ENCODE results near the gene AUTS2. TPM values are rescaled to one million over a fixed set of nuclear protein-coding genes. Genes with fewer than 3 reads are reported as not detected.

Gene AUTS2
- total and polyA plus RNA-seq, 2 donors (not counting 1 experiment from before 2014, with no cell fraction given), result 0.60 to 9.1 TPM

DNA sequence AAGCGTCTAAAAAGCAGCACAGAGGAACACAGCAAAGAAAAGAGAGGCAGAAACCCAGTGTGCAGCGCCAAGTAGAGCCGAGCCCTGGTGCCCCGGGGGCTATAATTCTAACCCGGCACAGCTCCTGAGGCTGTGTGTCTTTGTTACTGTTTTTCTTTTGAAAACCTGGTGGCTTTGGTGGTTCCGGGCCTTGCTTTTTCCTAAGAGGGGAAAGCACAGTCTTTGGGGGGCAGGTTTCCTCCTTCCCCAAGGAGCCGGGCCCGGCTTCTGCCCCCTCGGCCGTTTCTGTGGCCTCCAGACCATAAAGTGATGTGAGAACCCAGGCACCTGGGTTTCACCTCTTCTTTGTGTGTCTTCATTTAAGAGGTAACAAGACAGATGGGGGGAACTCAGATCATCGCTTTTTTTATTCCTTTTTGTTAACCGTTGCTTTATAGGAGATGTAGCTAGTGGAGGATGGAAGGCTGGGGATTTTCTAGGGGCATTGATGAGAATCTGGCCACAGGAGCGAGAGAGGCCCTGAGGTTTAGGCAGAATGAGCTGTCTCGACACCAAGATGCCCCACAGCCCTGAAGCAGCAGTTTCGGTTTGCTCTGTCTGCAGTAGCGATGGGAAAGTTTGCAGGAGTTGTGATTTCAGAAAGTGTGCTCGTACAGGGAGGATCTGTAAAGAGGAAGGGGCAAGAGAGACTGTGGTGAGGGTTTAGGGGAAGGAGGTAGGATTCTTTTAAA, 1165.9 kb downstream of the AUTS2 start:
- no peak for TF ChIP-seq EZH2 (IDR thresholded peaks at IDR 0.05; ENCODE audit: low read length, missing control alignments)
- TF ChIP-seq, protein P1, sequence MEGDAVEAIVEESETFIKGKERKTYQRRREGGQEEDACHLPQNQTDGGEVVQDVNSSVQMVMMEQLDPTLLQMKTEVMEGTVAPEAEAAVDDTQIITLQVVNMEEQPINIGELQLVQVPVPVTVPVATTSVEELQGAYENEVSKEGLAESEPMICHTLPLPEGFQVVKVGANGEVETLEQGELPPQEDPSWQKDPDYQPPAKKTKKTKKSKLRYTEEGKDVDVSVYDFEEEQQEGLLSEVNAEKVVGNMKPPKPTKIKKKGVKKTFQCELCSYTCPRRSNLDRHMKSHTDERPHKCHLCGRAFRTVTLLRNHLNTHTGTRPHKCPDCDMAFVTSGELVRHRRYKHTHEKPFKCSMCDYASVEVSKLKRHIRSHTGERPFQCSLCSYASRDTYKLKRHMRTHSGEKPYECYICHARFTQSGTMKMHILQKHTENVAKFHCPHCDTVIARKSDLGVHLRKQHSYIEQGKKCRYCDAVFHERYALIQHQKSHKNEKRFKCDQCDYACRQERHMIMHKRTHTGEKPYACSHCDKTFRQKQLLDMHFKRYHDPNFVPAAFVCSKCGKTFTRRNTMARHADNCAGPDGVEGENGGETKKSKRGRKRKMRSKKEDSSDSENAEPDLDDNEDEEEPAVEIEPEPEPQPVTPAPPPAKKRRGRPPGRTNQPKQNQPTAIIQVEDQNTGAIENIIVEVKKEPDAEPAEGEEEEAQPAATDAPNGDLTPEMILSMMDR (conservative IDR thresholded peaks at IDR 0.05 in 1 of 2, IDR thresholded peaks at IDR 0.05 in 1 of 2; ENCODE audit: low read depth in 1 of 2, low read length in 2 of 2), result no peak
- H3K4me2 ChIP-seq (ENCODE audit: extremely low read depth, insufficient read depth, low read length), result no peak overlapping the region
- no peaks in the 10 kb centered on the region for H3K27me3 ChIP-seq (ENCODE audit: control insufficient read depth, insufficient read depth, low read length)
- no peak overlapping the region for H3K9ac ChIP-seq (ENCODE audit: insufficient read depth, low read length)
- no peak overlapping the region for H2AFZ ChIP-seq (ENCODE audit: low read length)
- no peak overlapping the region for H3K27ac ChIP-seq (ENCODE audit: insufficient read depth, low read length)
- peaks cover 4% of the 10 kb centered on the region for H3K36me3 ChIP-seq (ENCODE audit: control insufficient read depth, insufficient read depth, low read length)
- no peaks in the 10 kb centered on the region for H3K9me3 ChIP-seq (ENCODE audit: control insufficient read depth, insufficient read depth, low read depth, low read length)
- no peak for DNase-seq (ENCODE audit: low read depth in 2 of 2)
- H3K4me1 ChIP-seq (ENCODE audit: control insufficient read depth, extremely low read depth, insufficient read depth, low read length), result no peaks in the 10 kb centered on the region
- no peaks in the 10 kb centered on the region for H3K79me2 ChIP-seq (ENCODE audit: control insufficient read depth, insufficient read depth, low read length)
- H4K20me1 ChIP-seq (ENCODE audit: control insufficient read depth, extremely low read depth, insufficient read depth, low read length), result no peaks in the 10 kb centered on the region
- peak overlapping the region in 1 of 4 experiments; percentile 10 for H3K4me3 ChIP-seq (replicated peaks in 1 of 4; ENCODE audit: control extremely low read depth in 1 of 4, insufficient read depth in 1 of 4, low read depth in 3 of 4, low read length in 4 of 4)

DNA sequence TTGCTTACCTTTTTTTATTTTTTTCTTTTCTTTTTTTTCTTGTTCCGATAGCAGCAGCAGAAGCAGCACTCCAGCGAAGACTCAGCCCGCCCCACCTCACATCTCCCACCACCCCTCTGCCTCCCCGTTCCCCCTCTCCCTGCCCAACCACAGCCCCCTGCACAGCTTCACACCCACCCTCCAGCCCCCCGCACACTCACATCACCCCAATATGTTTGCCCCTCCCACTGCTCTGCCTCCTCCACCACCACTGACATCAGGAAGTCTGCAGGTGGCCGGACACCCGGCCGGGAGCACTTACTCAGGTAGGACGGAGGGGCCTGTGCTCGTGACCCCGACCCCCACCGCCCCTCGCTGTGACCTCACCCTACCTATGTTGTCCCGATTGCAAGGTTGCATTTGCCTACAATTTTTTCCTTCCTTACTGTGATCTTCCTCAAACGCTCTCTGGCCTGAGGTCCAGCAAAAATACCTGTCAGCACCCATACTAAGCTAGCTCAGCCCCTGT, 1166.5 kb downstream of the AUTS2 start:
- Histone ChIP-seq H3K9ac (ENCODE audit: insufficient read depth, low read length) (no peak overlapping the region), H2AFZ (ENCODE audit: low read length) (no peak overlapping the region), H4K20me1 (ENCODE audit: control insufficient read depth, extremely low read depth, insufficient read depth, low read length) (no peaks in the 10 kb centered on the region), H3K79me2 (ENCODE audit: control insufficient read depth, insufficient read depth, low read length) (no peaks in the 10 kb centered on the region), H3K4me1 (ENCODE audit: control insufficient read depth, extremely low read depth, insufficient read depth, low read length) (no peaks in the 10 kb centered on the region), H3K9me3 (ENCODE audit: control insufficient read depth, insufficient read depth, low read depth, low read length) (no peaks in the 10 kb centered on the region), H3K27me3 (ENCODE audit: control insufficient read depth, insufficient read depth, low read length) (no peaks in the 10 kb centered on the region), H3K27ac (ENCODE audit: insufficient read depth, low read length) (no peak overlapping the region), H3K36me3 (ENCODE audit: control insufficient read depth, insufficient read depth, low read length) (peaks cover 4% of the 10 kb centered on the region), H3K4me3 (replicated peaks in 1 of 4; ENCODE audit: control extremely low read depth in 1 of 4, insufficient read depth in 1 of 4, low read depth in 3 of 4, low read length in 4 of 4) (no peak overlapping the region), H3K4me2 (ENCODE audit: extremely low read depth, insufficient read depth, low read length) (no peak overlapping the region)
- DNase-seq (ENCODE audit: low read depth in 2 of 2), result no peak
- no peak for TF ChIP-seq EZH2 (IDR thresholded peaks at IDR 0.05; ENCODE audit: low read length, missing control alignments)
- TF ChIP-seq, protein P1 (conservative IDR thresholded peaks at IDR 0.05 in 1 of 2, IDR thresholded peaks at IDR 0.05 in 1 of 2; ENCODE audit: low read depth in 1 of 2, low read length in 2 of 2), result no peak

DNA sequence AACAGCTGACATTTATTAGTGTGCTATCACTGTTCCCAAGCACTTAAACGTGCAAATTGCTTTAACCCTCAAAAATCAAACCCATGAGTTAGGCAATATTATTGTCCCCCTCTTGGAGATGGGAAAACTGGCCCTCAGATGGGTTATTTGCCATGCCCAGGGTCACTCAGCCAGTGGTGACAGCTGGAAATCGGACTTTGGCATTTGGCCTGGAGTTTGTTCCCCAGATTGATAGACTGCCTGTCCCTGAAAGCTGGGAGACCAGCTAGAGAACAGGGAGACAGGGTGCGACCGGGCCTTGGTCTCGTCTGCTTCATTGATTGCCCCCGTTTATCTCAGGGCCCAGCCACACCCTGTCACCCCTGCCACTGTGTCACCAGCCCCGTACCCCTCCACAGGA, 1167.4 kb downstream of the AUTS2 start:
- no peaks in the 10 kb centered on the region for H3K9me3 ChIP-seq (ENCODE audit: control insufficient read depth, insufficient read depth, low read depth, low read length)
- no peak overlapping the region for H2AFZ ChIP-seq (ENCODE audit: low read length)
- H3K27ac ChIP-seq (ENCODE audit: insufficient read depth, low read length), result no peak overlapping the region
- peaks cover 4% of the 10 kb centered on the region for H3K36me3 ChIP-seq (ENCODE audit: control insufficient read depth, insufficient read depth, low read length)
- H3K27me3 ChIP-seq (ENCODE audit: control insufficient read depth, insufficient read depth, low read length), result no peaks in the 10 kb centered on the region
- TF ChIP-seq EZH2 (IDR thresholded peaks at IDR 0.05; ENCODE audit: low read length, missing control alignments), result no peak
- TF ChIP-seq, protein P1 (conservative IDR thresholded peaks at IDR 0.05 in 1 of 2, IDR thresholded peaks at IDR 0.05 in 1 of 2; ENCODE audit: low read depth in 1 of 2, low read length in 2 of 2), result no peak
- no peak overlapping the region for H3K4me3 ChIP-seq (replicated peaks in 1 of 4; ENCODE audit: control extremely low read depth in 1 of 4, insufficient read depth in 1 of 4, low read depth in 3 of 4, low read length in 4 of 4)
- H3K4me1 ChIP-seq (ENCODE audit: control insufficient read depth, extremely low read depth, insufficient read depth, low read length), result no peaks in the 10 kb centered on the region
- DNase-seq (ENCODE audit: low read depth in 2 of 2), result no peak
- H3K9ac ChIP-seq (ENCODE audit: insufficient read depth, low read length), result no peak overlapping the region
- no peak overlapping the region for H3K4me2 ChIP-seq (ENCODE audit: extremely low read depth, insufficient read depth, low read length)
- H3K79me2 ChIP-seq (ENCODE audit: control insufficient read depth, insufficient read depth, low read length), result no peaks in the 10 kb centered on the region
- no peaks in the 10 kb centered on the region for H4K20me1 ChIP-seq (ENCODE audit: control insufficient read depth, extremely low read depth, insufficient read depth, low read length)
